ENCODE results near the gene PRDM16.
"Not testable (repeated sequence)": the region's sequence is repeated elsewhere in the genome, so short reads cannot be mapped to it uniquely, and the experiment has no call there.

The PRDM16 gene

GRCh38 chr1:3227893-3228292 is 158.9 kb downstream of the PRDM16 start:
- DNase-seq (ENCODE audit: low read depth) = no peak

- DNase-seq (ENCODE audit: low read depth) = no peak
Measured at GRCh38 chr1:3229081-3229725, 160.2 kb downstream of the PRDM16 start.

DNA sequence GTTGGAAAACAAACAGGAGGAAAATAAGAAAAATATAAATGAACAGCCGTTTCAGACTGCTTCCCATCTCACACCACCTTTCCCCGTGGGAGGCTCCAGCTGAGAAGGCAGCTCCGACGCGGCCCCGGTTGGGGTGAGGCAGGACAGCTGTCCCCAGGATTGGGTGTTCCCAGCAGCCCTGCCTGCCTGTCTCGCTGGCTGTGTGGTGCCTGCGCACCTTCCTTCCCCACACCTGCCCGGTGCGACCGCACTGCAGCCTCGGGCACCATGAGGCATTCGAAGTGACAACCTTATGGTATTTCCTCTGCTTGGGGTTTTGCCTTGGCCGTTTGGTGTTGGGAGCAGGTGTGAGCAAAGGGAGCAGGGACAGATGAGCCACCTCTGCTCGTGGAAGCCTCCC is 161.6 kb downstream of the PRDM16 start:
- DNase-seq (ENCODE audit: low read depth) = no peak

- no peak for DNase-seq (ENCODE audit: low read depth)
Measured at GRCh38 chr1:3231245-3231644, 162.2 kb downstream of the PRDM16 start.

- DNase-seq (ENCODE audit: low read depth) = no peak
Measured at GRCh38 chr1:3231826-3232225, 162.8 kb downstream of the PRDM16 start.

DNA sequence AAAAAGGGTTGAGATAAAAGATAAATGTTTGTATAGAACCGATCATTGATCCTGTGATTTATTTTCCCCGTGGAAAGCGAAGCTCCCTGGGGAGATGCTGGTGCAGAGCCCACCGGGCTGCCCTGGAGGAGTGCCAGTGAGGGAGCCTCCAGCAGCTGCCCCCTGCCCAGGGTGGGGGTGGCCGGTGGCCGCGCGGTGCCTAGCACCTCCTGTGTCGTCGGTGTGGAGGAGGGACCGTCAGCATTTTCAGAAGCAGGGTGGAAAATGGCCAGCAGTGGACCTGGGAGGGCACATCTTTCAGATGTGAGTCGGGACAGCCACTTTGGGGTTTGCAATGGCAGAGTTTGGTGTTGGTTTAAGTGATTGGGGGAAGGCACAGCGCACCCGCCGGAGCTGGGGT is 164.0 kb downstream of the PRDM16 start:
- no peak for DNase-seq (ENCODE audit: low read depth)

GRCh38 chr1:3233551-3233950 is 164.5 kb downstream of the PRDM16 start:
- no peak for DNase-seq (ENCODE audit: low read depth)

DNA sequence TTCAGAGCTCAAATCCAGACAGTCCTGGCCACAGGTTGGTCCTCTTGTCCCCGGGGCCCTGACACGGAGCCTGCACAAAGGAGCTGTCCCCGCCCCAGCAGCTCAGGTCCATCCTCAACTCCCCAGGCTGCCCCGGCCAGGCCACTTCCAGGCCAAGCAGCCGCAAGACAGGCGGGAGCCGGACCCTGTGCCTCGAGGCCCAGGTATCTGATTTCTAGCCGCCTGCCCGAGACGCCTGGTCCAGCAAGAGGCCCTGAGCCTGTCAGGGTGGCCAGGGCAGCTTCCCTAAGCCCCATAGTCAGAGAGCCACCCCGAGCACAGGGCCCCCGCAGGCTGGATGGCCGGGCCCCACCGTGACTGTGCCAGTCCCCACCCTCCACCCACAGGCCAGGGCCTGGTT is 165.3 kb downstream of the PRDM16 start:
- no peak for DNase-seq (ENCODE audit: low read depth)

DNA sequence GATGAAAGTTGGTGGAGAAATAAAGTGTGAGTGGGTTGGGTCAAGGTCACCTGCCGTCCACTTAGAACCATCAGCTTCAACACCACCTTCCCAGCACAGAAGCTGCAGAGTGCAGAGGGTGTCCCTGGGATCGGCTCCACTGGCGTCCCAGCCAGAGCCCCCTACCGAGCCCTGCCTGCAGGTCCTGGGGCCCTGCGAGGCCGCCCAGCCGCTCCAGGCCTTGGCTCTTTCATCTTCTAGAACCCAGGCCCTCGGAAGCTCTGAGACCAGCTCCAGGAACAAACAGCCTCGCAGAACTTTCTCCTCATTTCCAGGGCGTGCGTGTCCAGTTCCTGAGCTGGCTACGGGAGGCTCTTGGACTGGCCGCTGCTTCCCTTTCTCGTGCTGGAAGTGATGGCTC is 166.0 kb downstream of the PRDM16 start:
- no peak for DNase-seq (ENCODE audit: low read depth)

DNA sequence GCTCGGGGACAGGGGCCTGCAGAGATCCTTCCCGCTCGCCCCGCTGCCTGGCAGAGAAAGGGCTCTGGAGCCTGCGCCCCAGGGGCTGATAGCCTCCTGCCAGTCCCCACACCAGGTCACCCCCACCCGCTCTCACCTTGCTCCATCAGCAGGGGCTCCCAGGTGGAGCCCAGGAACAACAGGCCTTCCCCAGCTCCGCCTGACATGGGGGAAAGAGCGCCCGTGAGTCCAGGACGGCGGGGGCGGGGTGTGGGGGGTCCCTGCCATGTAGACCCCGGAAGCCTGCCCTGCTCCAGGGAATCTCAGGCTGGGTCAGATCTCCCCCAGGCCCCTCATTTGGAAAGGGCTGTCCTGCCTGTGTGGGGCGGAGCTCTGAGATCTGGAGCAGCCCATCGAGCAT is 166.5 kb downstream of the PRDM16 start:
- DNase-seq (ENCODE audit: low read depth) = no peak

- no peak for DNase-seq (ENCODE audit: low read depth)
Measured at GRCh38 chr1:3236361-3236760, 167.4 kb downstream of the PRDM16 start.

DNA sequence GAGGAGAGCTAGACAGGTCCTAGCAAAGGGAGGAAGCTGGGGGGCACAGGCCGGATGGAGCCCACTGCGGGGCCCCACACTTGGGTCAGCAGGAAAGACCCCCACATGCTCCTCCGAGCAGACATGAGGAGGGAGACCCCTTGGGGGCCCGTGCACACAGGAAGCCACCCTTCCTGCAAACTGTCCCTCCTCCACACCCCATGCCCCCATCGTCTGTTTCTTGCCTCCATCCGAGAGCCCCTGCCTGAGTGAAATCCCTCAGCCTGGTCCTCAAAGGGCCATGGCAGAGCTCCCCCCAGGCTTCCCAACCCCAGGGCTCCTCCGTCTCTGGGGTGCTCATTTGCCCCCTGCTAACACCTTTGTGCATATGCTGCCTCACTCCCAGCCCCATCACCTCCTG is 168.0 kb downstream of the PRDM16 start:
- no peak for DNase-seq (ENCODE audit: low read depth)

- no peak for DNase-seq (ENCODE audit: low read depth)
Measured at GRCh38 chr1:3237570-3237969, 168.6 kb downstream of the PRDM16 start.

DNA sequence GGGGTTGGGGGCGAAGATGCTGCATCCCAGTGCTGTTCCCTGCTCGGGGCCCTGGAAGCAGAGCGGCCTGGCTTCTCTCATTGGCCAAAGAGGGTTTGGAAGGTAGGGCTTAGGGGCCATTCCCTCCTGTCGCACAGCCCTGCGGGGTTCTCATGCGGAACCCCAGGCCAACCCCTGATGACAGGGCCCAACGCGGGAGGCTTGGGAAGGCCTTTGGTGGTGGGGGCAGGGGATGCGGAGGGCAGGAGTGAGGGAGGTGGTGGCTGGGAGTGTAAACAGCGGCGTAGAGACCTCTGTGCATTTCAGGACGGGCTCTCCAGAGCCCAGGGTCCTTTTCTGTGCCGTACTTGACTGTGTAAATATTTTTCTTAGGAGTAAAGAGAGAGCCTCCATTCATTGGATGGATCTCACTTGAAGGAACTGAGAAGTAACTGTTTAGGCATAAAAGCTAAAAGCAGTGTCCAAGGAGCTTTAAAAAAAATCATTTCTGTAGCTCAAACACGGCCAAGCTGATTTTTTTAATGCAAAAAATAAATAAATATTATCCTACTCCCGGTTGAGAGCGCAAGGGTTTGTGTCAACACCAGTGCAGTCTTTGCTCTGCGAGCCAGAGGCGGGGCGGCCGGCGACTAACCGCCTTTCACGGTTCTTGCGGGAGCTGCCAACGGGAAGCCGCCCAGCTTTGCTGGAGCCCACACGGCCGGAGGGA is 169.1 kb downstream of the PRDM16 start:
- DNase-seq (ENCODE audit: low read depth) = no peak

DNA sequence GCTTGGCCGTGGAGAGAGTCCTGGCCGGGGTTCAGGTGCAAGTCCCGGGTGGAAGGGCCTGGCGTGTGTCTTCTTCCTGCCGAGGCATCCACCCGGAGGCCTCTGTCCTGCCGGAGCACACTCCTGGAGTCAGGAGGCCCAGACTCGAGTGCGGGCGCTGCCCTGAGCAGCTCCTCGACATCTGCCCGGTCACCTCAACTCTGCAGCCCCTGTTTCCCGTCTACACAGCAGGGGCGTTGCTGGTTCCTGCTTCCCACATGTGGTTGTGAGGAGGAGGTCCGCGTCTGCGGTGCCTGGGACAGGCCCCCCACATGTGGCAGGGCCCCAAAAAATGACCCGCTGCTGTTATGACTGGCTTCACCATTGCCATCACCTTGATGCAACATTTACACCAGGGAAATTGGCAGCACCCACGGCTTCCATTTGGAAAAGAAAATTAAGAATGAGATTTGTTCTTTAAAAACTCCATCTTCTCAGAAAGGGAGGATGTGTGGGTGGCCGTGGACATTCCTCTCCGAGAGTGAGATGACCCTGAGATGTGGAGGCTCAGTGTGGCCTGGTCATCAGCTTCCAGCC is 169.8 kb downstream of the PRDM16 start:
- no peak for DNase-seq (ENCODE audit: low read depth)

DNA sequence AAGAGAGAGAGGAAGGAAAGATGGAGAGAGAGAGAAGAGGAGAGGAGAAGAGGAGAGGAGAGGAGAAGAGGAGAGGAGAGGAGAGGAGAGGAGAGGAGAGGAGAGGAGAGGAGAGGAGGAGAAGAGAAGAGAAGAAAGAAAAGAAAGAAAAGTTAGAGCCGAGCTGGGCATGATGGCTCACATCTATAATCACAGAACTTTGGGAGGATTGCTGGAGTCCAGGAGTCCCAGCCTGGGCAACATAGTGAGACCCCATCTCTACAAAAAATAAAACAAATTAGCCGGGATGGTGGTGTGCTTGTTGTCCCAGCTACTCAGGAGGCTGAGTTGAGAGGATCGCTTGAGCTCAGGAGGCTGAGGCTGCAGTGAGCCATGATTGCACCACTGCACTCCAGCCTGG is 171.0 kb downstream of the PRDM16 start:
- not testable (repeated sequence) for DNase-seq (ENCODE audit: low read depth)

DNA sequence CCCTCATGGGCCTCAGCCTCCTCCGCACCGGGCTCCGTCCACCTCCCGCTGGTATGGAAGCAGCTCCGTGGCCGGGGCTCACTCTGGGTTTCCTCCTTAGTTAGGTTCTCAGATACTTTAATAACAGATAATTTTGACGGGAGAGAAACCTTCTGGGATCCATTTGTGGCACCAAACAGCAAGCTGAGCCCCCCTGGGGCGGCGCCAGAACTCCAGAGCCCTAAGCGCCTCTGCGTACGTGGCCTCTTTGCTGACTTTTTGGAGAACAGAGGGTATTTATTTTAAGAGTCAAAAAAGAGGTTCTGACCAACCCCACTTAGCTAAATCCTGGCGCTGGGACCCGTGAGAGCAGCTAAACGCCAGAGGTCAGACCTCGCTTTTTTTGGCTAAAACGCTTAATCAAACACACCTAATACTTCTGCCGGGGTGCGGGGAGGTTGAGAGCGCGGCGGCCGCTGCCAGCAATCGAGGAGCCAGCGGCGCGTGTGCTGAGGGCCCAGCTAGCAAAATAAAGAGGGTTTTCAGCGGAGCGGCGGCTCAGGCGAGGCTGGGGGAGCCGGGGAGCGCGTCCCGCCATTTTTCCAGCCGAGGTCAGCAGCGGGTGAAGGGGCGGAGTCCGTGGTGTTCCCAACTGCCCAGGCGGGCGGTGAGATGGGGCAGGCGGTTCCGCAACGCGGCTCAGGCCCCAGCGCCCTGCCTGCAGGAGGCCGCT is 171.7 kb downstream of the PRDM16 start:
- no peak for DNase-seq (ENCODE audit: low read depth)

- DNase-seq (ENCODE audit: low read depth) = no peak
Measured at GRCh38 chr1:3241236-3241550, 172.2 kb downstream of the PRDM16 start.

- DNase-seq (ENCODE audit: low read depth) = no peak
Measured at GRCh38 chr1:3241673-3242407, 172.8 kb downstream of the PRDM16 start.

DNA sequence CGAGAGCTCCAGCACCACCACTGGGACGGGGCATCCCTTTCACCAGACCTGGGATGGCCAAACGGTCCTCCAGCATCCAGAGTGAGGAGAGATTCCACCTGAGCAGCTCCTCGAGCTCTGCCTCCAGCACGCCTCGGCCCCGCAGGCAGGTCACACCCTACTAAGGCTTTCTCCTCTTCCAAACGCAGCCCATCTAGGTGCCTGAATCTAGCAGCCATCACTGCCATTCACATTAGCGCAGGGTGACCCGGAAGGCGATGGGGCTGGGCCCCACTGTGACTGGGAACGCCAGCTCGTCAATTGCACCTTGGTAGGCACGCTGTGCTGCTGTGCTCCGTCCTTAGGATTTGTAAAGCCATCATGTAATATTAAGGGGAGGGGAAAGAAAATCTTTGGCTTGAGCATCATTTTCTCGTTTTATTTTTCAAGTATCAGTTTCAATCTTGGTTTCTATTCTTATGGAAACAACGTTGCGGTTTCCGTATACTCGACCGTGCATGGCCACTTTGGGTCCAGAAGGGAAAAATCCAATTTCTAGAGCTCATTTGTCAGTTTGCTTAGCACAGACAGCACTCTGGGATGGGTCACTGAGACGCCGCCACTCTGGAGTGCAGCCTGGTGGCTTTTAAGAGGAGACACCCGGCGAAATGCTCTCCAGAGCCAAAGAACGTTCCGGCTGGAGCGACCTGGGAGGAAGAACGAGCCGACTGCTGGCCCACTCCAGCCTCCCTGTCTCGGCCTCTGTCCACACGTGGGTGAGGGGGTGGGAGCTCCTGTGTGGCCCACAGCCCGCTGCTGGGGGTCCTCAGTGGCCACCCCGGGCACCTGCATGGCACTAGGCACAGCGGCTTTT is 173.6 kb downstream of the PRDM16 start:
- no peak for DNase-seq (ENCODE audit: low read depth)

DNA sequence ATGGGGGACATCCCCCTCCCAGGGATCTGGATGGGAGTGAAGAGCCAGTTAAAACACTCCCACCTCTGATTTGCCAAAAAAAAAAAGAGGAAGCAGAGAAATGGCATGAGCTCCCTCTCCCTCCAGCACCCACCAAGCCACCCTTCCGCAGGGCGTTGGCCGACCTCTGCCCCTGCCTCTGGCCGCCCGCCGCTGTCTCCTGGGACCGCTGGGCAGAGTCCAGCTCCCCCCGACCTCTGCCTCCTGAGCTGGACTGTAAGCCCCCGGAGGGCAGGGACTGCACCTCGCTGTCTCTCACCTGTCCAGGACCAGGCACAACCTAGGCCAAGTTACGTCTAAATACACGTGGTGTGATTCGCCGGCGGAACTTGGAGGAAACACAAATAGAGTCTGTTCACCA is 174.3 kb downstream of the PRDM16 start:
- DNase-seq (ENCODE audit: low read depth) = no peak
